GM19351 (cell line): ENCODE data around the gene TAS2R50.
"Not testable (repeated sequence)": the region's sequence is repeated elsewhere in the genome, so short reads cannot be mapped to it uniquely, and the experiment has no call there.

Source experiments
- ATAC-seq: cut with Tn5 transposase; IDR thresholded peaks from one replicate; pipeline ENCODE4 v1.9.1; 2021; ENCODE audit warnings: mild to moderate bottlenecking, moderate library complexity; ENCODE audit not compliant: unreplicated experiment

TAS2R50 gene, protein sequence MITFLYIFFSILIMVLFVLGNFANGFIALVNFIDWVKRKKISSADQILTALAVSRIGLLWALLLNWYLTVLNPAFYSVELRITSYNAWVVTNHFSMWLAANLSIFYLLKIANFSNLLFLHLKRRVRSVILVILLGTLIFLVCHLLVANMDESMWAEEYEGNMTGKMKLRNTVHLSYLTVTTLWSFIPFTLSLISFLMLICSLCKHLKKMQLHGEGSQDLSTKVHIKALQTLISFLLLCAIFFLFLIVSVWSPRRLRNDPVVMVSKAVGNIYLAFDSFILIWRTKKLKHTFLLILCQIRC

DNA sequence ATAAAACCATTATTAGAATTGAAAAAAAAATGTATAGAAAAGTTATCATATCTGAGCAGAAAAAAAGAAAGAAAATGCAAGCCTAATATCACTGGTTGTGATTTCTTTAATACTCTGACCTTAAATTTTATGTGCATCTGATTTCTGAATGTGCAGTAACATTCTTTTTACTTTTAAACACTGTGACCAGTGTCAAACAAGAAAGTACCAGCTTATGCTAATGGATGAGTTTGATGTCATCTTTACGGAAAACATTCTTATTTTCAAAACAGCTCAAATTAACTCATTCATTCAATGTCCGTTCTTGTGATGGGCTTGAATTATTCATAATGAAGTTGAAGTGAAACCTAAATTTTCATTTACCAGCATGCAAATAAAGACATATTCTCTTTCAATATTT, at the start of gene TAS2R50:
TAS2R50 (minus strand) TSS at position 101 of the 400 bp plus-strand sequence; CDS start at position 49, 52 bp downstream.
- ATAC-seq: no peak

DNA sequence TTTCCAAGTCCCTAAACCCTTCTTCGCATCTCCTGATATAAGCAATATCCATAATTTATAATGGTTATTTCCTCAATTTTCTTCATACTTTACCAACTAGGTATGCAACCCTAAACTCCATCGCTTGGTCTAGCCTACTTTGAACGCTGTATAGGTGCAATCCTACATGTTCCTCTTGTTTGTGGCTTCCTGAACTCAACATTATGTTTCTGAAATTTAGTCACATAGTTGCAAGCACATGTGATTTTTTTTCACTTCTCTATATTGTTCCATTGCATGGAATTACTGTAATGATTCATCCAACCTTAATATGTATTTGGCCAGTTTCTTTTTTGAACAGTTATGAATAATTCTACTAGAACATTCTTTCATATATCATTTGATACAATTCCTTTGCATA, 47.2 kb upstream of the TAS2R50 start:
- ATAC-seq: not testable (repeated sequence)

DNA sequence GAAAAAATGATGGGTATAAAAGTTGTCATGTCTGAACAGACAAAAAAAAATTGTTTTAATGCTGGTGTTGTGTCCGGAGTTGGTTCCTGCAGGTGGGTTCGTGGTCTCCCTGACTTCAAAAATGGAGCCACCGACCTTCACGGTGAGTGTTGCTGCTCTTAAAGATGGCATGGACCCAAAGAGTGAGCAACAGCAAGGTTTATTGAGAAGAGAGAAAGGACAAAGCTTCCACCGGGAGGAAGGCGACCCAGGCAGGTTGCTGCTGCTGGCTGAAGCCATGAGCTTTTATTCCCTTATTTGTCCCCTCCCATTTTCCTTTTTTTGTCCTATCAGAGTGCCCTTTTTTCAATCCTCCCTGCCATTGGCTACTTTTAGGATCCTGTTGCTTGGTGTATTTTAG, 44.6 kb upstream of the TAS2R50 start, which contains the start of gene TAS2R31:
TAS2R31 (minus strand) TSS at position 101 of the 400 bp plus-strand sequence; CDS start at position 29, 72 bp downstream.
- ATAC-seq: no peak

DNA sequence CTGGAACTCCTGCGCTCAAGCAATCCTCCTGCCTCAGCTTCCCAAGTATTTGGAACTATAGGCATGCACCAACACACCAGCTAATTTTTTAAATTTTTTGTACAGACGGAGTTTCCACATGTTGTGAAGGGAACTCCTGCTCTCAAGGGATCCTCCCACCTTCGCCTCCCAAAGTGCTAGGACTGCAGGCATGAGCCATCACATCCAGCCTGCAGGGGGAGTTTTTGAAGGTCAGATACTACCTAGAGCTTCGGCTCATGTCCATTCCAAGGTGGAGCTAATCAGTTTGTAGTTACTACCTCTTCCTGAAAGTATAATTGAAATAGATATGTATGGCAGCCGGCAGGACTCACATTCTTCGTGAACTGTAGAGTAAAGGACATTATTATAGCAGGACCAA, 39.4 kb upstream of the TAS2R50 start:
- no peak for ATAC-seq

DNA sequence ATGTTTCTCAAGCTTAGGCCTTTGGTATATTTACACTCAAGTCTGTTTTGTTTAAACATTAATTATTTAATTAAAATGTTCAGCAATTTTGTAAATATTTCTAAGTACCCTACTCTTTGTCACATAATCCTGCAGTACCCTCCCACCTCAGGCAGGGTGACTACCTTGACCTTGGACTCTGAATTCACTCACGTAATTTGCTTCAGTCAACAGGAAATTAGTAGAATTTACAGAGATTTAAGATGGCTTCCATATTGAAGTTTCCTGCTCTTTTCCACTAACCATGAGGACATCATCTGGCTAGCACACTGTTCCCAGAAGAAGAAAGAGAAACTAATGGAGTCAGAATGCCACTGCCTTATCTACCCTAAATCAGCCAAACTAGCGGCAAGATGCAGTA, 36.7 kb upstream of the TAS2R50 start:
- no peak for ATAC-seq

DNA sequence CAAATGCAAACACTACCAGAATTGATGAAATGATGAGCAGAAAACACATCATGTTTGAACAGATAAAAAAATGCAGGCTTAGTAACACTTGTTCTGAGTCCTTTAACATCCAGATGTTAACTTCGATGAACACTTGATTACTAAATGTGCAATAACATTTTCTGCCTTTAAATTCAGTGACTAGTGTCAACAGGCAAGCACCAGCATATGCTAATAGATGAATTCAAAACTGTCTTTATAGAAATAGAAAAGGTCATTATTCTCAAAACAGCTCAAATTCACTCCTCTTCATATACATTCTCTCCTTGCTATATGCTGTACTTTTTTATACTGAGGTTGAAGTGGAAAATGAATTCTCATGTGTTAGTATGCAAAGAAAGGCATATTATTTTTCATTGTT, 35.8 kb upstream of the TAS2R50 start, which contains the start of gene TAS2R19:
TAS2R19 (minus strand) TSS at position 101 of the 400 bp plus-strand sequence; CDS start at position 52, 49 bp downstream.
- ATAC-seq: no peak

DNA sequence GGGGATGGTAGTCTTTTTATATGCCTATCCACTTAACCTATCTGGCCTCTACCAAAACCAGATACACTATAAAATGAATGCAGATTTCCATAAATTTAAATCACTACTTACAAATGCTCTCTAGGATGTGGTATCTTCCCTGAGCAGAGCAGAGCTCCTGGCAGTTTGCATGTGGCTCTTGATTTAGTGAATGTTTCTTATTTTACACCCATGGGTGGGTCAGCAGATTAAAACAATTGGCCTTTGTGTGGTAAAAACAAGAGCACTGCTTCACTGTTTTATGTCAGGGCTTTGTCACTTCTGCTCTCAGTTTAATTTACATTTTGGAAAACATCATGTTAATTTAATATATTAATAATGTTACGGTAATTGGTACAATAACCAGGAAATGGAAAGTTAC, 30.2 kb upstream of the TAS2R50 start:
- ATAC-seq: no peak

DNA sequence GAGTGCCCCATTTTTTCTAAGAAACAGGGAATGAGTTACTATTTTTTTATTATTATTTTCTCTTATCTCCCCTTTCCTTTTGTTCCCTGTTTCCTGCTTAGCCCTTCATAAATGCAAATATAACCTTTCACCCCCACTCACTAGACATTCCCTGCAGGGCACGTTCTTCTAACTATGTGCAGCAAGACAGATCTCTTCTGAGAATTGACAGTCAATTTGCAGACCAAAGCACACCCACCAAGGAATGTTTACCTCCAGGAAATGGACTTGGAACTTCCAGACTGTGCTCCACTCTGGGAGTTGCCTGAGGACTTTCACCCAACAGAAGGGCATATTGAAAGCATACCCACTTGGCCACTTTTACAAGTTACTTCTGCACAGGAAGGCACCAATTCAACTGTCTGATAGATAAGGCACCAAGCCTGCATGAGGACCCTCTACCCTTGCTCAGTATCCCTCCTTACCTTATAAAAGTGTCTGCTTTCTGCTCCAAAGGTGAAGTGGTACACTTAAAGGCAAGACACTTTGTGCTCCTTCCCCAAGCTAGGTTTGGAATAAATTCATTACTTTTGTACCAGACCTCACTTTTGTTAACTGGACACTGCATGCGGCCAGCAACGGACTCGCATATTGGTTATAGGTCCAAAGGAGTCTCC, 29.2 kb upstream of the TAS2R50 start:
- ATAC-seq: no peak

DNA sequence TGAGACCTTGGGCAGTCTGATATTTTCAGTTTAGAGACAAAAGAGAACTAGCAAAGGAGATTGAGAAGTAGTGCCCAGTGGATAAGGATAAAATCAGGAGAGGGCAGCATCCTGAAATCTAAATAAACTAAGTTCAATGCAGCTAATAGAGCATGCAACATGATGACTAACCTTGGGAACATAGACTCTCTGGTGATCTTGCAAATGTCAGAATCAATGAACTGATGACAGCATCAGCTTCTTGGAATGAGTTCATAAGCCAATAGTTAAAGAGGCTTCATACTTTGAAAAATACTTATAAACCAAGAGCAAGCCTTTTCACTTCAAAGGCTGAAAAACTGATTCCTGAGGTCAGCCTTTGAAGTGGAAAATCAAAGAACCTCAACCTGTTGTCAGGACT, 27.5 kb upstream of the TAS2R50 start:
- no peak for ATAC-seq

DNA sequence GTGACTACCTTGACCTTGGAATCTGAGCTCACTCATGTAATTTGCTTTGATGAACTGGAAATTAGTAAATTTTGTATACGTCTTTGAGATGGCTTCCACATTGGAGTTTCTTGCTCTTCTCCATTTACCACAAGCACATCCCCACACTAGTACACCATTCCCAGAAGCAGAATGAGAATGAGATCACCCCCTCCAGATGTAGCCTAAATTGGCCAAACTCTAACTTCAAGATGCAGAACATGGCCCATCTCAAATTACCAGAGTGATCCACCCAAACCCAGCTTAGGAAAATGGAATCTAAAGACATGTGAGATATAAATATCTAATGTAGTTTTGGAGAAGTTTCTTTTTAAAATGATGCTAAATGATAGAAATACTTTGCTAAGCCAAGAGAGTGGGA, 20.9 kb upstream of the TAS2R50 start:
- no peak for ATAC-seq

DNA sequence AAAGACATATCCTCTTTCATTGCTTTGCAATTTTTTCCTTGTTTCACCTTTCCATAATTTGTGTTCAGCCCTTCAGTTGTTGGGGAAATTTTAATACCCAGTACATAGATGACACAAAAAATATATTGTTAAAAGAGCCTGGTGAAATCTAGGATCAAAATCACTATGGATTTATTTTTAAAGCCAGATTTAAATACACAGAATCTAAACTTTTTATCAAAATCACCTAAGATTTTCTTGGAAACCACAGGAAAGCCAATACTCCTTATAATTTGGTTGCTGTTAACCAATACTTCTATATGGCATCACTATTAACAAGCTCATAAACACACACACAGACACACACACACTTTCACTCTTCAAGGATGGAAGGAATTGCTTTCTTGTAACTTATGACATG, 11.5 kb upstream of the TAS2R50 start, which contains the start of gene TAS2R20:
TAS2R20 (minus strand) TSS at position 101 of the 400 bp plus-strand sequence. CDS start 429 bp downstream, outside the sequence.
- ATAC-seq: no peak

DNA sequence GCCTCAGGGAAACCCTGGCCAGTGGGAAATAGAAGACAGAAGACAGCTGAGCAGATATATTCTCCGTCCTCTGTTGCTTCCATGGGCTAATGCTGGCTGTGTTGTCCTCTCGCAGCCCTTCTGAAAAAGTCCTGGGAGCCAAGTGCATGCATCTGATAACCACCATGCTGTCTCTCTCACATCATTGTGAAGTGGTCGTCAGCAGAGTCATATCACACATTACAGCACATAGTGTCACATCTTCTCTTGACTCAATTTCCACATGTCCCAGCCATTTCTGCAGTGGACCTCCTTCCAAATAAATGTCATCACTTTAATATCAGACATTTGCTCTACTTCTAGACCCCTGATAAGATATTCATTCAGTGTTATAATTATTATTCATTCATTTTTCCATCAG, 7.6 kb upstream of the TAS2R50 start:
- ATAC-seq: no peak

DNA sequence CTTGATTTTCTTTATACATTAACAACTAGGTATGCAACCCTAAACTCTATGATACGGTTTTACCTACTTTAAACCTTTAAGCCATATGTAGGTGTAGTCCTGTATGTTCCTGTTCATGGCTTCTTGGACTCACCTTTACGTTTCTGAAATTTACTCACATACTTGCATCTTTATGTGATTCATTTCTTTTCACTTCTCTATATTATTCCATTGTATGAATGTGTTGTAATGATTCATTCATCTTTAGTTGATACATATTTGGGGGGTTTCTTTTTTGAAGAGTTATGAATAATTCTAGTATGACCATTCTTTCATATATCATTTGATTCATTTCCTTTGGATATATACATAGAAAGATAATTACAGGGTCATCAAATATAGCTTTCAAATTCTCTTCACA, 2.4 kb upstream of the TAS2R50 start:
- ATAC-seq: no peak

DNA sequence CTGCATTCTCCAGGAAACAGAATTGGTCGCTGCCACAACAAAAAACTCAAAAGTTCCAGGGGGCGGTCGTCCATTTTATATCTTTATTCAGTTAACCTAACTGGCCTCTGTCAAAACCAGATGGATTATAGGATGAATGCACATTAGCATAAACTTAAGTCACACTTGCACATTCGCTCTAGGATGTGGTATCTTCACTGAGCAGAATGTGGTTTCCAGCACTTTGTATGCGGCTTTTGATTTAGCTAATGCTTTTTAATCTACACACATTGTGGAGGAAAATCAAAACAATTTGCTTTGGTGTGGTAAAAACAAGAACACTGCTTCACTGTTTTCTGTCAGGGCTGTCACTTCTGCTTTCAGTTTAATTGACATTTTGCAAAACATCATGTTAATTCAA, 4.5 kb downstream of the TAS2R50 start:
- no peak for ATAC-seq

DNA sequence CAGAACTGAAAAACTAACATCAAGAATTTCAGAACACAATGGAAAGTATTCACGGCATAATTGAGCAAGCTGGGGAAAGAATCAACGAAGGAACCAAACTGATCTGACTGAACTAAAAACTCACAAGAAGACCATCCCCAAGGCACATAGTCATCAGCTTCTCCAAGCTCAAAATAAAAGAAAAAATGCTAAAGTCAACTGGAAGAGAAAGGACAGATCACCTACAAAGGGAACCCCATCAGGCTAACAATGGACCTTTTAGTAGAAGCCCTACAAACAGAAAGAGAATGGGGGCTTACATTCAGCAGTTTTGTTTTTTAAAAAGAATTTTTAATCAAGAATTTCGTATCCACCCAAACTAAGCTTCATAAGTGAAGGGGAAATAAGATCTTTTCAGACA, 11.7 kb downstream of the TAS2R50 start:
- no peak for ATAC-seq

DNA sequence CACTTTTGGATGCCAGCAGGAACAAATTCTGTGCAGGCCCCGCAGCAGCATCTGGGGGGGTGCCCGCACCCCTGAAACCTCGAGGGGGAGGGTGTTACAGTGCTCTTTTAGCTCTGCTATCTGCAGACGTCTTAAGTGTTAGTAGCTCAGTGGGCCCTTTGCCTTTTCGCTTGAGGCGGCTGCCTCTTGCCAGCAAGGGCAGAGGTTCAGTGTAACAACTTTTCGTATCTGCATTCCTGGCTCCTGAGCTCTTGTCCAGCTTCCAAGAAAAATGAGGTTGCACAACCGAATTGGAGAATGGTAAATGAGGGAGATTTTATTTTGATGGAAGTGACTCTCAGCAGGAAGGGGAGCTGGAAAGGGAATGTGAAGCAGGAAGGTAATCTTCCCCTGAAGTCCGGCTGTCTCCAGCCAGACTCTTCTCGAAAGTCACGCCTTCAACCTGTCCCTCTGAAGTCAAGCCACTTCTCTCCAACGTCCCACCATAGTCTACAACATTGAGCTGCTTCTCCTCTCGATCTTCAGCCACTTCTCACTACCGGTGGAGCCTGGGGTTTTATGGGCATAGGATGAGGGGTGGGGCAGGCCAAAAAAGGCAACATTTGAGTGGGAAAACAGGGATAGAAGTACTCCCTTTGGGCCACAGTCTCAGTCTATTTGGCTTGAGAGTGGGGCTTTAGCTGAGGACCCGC, 17.8 kb downstream of the TAS2R50 start:
- ATAC-seq: no peak

DNA sequence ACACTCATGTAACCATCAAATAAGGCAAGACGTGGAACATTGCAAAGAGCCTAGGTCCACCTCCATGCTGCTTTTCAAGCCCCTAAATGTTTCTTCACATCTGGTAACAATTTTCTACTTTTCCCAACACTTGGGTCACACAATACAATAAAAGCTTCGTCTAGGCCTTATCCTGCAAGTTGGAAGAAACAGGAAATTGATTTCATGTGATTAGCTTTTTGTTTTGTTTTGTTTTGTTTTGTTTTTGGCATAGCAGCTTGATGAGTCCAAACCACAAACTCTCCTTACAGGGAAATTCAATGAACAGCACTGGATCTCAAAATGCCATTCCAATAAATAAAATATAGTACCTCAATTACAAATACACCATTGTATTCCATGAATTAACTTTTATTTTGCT, 19.3 kb downstream of the TAS2R50 start:
- ATAC-seq: no peak

DNA sequence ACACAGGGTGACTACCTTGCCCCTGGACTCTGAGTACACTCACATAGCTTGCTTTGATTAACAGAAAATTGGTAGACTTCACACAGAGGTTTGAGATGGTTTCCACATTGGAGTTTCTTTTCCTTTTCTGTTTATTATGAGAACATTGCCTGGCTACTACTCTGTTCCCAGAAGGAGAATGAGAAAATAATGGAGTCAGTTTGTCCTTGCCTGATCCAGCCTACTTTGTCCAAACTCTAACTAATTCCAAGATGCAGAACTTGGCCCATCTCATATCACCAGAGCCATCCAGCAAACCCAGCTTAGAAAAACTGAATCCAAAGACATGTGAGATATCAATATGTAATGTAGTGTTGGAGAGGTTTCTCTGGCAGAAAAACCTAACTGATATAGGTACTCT, 20.4 kb downstream of the TAS2R50 start:
- no peak for ATAC-seq

DNA sequence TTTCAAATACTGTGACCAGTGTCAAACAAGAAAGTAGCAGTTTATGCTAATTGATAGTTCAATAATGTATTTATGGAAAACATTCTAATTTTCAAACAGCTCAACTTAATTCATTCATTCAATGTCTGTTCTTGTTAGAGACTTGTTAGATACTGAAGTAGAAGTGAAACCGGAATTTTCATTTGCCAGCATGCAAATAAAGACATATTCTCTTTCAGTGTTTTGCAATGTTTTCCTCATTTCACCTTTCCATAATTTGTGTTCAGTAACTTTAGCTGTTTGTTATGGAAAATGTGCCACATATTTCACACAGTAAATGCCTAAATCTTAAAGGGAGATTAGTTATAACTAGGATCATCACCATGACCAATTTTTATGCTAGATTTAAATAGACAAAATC, 21.2 kb downstream of the TAS2R50 start:
- ATAC-seq: no peak

DNA sequence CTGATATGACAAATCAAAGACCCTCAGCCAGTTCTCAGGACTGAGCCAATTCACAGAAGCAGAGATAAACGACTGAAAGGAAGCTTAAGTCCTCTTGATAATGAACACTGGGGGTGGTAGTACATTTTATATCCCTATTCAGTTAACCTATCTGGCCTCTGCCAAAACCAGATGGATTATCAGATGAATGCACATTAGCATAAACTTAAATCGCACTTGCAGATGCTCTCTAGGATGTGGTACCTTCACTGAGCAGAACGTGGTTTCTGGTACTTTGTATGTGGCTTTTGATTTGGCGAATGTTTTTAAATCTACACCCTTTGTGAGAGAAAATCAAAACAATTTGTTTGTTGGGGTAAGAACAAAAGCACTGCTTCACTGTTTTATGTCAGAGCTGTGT, 26.5 kb downstream of the TAS2R50 start:
- no peak for ATAC-seq

DNA sequence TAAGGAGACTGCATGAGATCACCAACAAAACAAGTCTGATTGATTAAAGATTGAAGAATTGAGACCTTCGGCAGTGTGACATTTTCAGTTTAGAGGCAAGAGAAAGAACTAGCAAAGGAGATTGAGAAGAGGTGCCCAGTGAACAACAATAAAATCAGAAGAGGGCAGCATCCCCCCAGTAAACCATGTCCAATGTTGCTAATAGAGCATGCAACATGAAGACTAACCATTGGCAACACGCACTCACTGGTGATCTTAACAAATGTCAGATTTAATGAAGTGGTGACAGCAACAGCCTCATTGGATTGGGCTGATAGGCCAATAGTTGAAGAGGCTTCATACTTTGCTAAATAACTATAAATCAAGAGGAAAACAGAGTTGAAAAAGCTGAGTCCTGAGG, 26.9 kb downstream of the TAS2R50 start:
- ATAC-seq: no peak

DNA sequence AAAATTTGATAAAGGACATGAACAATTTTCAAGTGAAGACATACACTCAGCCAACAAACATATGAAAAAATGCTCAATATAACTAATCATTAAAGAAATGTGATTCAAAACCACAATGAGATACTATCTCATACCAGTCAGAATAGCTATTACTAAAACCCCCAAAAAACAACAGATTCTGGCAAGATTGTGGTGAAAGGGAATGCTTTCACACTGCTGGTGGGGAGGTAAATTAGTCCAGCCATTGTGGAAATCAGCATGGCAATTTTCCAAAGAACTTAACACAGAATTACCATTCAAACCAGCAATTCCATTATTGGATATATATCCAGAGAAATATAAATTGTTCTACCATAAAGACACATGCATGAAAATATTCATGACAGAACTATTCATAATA, 29.0 kb downstream of the TAS2R50 start:
- ATAC-seq: no peak
